ENCODE data around the gene ANKDD1B.

- TF ChIP-seq MAZ (IDR thresholded peaks at IDR 0.05; ENCODE audit: borderline replicate concordance, low read depth, low read length): no peak
- TF ChIP-seq CTCF (IDR thresholded peaks at IDR 0.05): no peak
- no peak for TF ChIP-seq ELK1 (IDR thresholded peaks at IDR 0.05; ENCODE audit: low read depth, low read length)
- no peak for TF ChIP-seq EP300 (IDR thresholded peaks at IDR 0.05)
- TF ChIP-seq BHLHE40 (IDR thresholded peaks at IDR 0.05; ENCODE audit: low read depth, low read length): no peak
- TF ChIP-seq HMGXB4 (CRISPR knock-in tag; IDR thresholded peaks at IDR 0.05; ENCODE audit: borderline replicate concordance): no peak
- TF ChIP-seq EHMT2 (IDR thresholded peaks at IDR 0.05; ENCODE audit: low read depth): no peak
- TF ChIP-seq FOSL2 (IDR thresholded peaks at IDR 0.05): no peak
- TF ChIP-seq FOSL2 (CRISPR knock-in tag; IDR thresholded peaks at IDR 0.05): no peak
- no peak for TF ChIP-seq POLR2A (IDR thresholded peaks at IDR 0.05; ENCODE audit: low read length)
- TF ChIP-seq JUNB (IDR thresholded peaks at IDR 0.05): no peak
Measured at GRCh38 chr5:75617736-75618352, 6.6 kb downstream of the ANKDD1B start.
